Chondrocyte (in vitro differentiated cells): ENCODE measurements around the gene CEP135. TPM values are rescaled to one million over a fixed set of nuclear protein-coding genes. Genes with fewer than 3 reads are reported as not detected.

ENCODE experiments used
- DNase-seq: peaks from one replicate; pipeline ENCODE4 v3.0.0; 2021; ENCODE audit warnings: mixed read lengths, low spot score
- H3K27ac Mint-ChIP-seq: one replicate; pipeline ENCODE4 v1.8.0; 2021; ENCODE audit warnings: mild to moderate bottlenecking, moderate library complexity, mixed read lengths; ENCODE audit not compliant: unreplicated experiment
- H3K27me3 Mint-ChIP-seq: 2 replicates; pipeline ENCODE4 v1.8.0; 2021; ENCODE audit warnings: low read depth, mixed read lengths
- H3K36me3 Mint-ChIP-seq: 2 replicates; pipeline ENCODE4 v1.8.0; 2021; ENCODE audit warnings: low read depth, mixed read lengths
- H3K4me1 Mint-ChIP-seq: 2 replicates; pipeline ENCODE4 v1.8.0; 2021; ENCODE audit warnings: low read depth, mild to moderate bottlenecking, mixed read lengths
- H3K4me3 Mint-ChIP-seq: one replicate; pipeline ENCODE4 v1.8.0; 2021; ENCODE audit warnings: mild to moderate bottlenecking, moderate library complexity, mixed read lengths; ENCODE audit not compliant: unreplicated experiment
- H3K9me3 Mint-ChIP-seq: 2 replicates; pipeline ENCODE4 v1.8.0; 2021; ENCODE audit warnings: low read depth, mixed read lengths
- total RNA-seq: library from RNA; stranded (reverse); gene quantifications from 3 replicates; pipeline ENCODE4 v1.2.1, GENCODE V29; 2021
- TF ChIP-seq, protein P1 (sequence below): fragments of 200-600 bp; sonication (generic); IDR thresholded peaks from 2 replicates; pipeline ENCODE4 v1.5.0; 2021; ENCODE audit warnings: antibody characterized with exemption, mild to moderate bottlenecking, moderate library complexity

Gene CEP135
- total RNA-seq, 1 donor from 2014 or later, result 5.2 TPM

DNA sequence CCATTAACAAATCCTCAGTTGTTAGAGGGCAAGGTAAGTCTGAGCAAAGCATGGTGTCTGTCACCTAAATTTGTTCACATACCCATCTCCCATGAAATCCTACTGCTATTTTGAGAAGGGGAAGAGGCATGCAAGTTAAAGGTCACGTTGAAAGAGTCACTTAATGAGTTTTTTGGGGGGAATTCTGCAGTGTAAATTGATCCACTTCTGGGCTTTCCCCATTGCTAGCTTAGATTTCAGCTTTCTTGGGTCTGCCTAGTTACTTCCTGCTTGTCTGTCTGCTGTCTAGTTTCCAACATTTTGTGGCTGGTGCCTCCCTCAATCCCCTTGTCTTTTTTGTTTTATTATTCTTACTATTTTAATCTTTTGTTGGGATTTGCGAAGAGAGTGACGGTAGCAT is 32.0 kb downstream of the CEP135 start:
- Mint-ChIP-seq H3K27ac (peak overlapping the region; percentile 69), H3K36me3 (peaks cover 10% of the 10 kb centered on the region), H3K4me1 (peaks cover 10% of the 10 kb centered on the region), H3K9me3 (no peaks in the 10 kb centered on the region), H3K4me3 (no peak overlapping the region), H3K27me3 (no peaks in the 10 kb centered on the region)
- TF ChIP-seq, protein P1, sequence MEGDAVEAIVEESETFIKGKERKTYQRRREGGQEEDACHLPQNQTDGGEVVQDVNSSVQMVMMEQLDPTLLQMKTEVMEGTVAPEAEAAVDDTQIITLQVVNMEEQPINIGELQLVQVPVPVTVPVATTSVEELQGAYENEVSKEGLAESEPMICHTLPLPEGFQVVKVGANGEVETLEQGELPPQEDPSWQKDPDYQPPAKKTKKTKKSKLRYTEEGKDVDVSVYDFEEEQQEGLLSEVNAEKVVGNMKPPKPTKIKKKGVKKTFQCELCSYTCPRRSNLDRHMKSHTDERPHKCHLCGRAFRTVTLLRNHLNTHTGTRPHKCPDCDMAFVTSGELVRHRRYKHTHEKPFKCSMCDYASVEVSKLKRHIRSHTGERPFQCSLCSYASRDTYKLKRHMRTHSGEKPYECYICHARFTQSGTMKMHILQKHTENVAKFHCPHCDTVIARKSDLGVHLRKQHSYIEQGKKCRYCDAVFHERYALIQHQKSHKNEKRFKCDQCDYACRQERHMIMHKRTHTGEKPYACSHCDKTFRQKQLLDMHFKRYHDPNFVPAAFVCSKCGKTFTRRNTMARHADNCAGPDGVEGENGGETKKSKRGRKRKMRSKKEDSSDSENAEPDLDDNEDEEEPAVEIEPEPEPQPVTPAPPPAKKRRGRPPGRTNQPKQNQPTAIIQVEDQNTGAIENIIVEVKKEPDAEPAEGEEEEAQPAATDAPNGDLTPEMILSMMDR, result no peak
- DNase-seq, result no peak

DNA sequence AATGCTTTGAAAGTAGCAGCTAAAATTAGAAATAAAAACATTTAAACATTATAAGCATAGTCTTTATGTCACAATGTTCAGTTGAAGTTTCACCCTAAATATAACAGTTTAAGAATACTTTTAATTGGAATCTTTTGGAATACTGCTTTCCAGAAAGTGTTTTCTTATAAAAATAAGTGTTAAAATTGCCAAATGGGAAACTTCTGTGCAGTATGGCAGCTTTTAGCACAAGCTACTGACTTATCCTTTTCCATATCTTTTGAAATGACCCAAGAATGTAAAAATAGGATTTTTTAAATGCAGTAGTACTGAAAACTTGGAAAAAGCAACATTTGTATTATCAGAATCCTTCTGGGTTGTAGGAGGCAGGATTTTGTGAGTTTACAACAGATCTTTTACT is 34.2 kb downstream of the CEP135 start:
- DNase-seq, result no peak
- no peak overlapping the region for H3K27ac Mint-ChIP-seq
- H3K36me3 Mint-ChIP-seq, result peaks cover 12% of the 10 kb centered on the region
- peaks cover 10% of the 10 kb centered on the region for H3K4me1 Mint-ChIP-seq
- no peaks in the 10 kb centered on the region for H3K27me3 Mint-ChIP-seq
- TF ChIP-seq, protein P1, result no peak
- H3K4me3 Mint-ChIP-seq, result no peak overlapping the region
- H3K9me3 Mint-ChIP-seq, result no peaks in the 10 kb centered on the region

DNA sequence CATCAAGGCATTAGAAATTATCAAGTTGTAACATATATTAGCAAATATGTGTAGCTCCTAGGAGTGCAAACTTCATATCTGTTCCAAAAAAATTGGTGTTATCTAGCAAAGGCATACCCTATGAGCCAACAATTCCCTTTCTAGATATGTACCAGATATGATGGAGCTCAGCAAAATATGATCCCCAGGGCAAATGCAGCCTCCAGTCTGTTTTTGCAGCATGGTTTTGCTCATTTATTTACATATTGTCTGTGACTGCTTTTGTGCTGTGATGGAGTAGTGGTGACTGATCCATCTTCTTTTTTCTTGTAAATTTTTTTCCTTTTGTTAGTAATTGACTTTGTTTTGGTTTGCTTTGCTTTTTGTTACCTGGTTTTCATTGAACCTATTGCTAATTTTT is 41.0 kb downstream of the CEP135 start:
- H3K27me3 Mint-ChIP-seq, result no peaks in the 10 kb centered on the region
- H3K36me3 Mint-ChIP-seq, result peaks cover 4% of the 10 kb centered on the region
- H3K27ac Mint-ChIP-seq, result no peak overlapping the region
- no peaks in the 10 kb centered on the region for H3K4me1 Mint-ChIP-seq
- no peak for DNase-seq
- no peak overlapping the region for H3K4me3 Mint-ChIP-seq
- no peaks in the 10 kb centered on the region for H3K9me3 Mint-ChIP-seq
- TF ChIP-seq, protein P1, result no peak

DNA sequence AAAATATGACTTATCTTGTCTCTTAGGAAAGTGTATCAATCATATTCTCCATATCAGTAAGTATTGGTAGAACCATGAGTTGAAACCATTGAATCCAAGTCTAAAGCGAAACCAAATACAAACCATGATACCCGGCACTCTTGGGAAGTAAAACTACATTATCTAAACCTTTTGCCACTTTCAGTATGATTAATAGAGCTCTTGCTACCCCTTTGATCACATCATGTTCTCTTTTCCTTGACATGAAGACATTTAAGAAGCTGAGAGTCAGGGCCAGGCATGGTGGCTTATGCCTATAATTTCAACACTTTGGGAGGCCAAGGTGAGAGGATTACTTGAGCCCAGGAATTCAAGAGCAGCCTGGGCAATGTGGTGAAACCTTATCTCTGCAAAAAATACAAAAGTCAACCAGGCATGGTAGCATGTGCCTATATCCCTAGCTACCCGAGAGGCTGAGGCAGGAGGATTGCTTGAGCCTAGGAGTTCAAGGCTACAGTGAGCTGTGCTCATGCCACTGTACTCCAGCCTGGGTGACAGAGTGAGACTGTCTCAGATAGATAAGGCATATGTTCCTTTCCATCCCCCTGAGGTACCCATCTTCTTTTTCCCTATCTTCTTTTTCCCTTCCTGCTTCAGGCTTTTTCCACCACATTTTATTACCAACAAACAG is 45.4 kb downstream of the CEP135 start:
- H3K27me3 Mint-ChIP-seq, result no peaks in the 10 kb centered on the region
- H3K4me1 Mint-ChIP-seq, result no peaks in the 10 kb centered on the region
- H3K4me3 Mint-ChIP-seq, result no peak overlapping the region
- H3K9me3 Mint-ChIP-seq, result no peaks in the 10 kb centered on the region
- no peak for DNase-seq
- peaks cover 4% of the 10 kb centered on the region for H3K36me3 Mint-ChIP-seq
- no peak overlapping the region for H3K27ac Mint-ChIP-seq
- TF ChIP-seq, protein P1, result no peak

DNA sequence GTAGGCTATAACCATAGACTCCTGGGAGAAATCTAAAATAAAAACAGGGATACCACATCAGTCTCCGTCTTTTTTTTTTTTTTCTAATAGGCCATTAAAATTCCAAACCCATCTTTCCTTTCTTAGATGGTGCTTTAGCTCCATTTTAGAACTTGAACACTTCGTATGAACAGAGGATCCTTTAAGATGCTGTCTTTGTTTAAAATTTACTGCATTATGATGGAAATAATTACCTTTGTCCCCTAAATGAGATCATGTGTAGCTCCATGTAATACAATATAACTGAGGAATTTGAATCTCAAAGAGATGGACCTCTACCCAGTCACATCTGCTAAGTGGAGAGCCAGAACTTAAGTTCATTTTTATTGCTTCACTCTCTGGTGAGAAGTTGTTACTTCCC is 47.9 kb downstream of the CEP135 start:
- Mint-ChIP-seq H3K4me3 (no peak overlapping the region), H3K27me3 (no peaks in the 10 kb centered on the region), H3K9me3 (no peaks in the 10 kb centered on the region), H3K36me3 (peaks cover 17% of the 10 kb centered on the region), H3K4me1 (no peaks in the 10 kb centered on the region), H3K27ac (no peak overlapping the region)
- DNase-seq, result no peak
- TF ChIP-seq, protein P1, result no peak
